OCI-LY7 (cell line): ENCODE data around the gene BCL11A.

Experiments used
- CTCF ChIP-seq: fragments of 200-600 bp; sonication (generic); conservative IDR thresholded peaks from 2 replicates; pipeline ENCODE4 v1.5.1; 2014; ENCODE audit warnings: mild to moderate bottlenecking, antibody characterized with exemption, low read length, moderate library complexity, mixed read lengths
- EZH2phosphoT487 ChIP-seq: fragments of 200-600 bp; sonication (generic); IDR thresholded peaks from 2 replicates; pipeline ENCODE4 v1.6.1; 2018; ENCODE audit warnings: low read depth, borderline replicate concordance, mild to moderate bottlenecking, mixed run types, antibody characterized with exemption, low read length, moderate library complexity, mixed read lengths

DNA sequence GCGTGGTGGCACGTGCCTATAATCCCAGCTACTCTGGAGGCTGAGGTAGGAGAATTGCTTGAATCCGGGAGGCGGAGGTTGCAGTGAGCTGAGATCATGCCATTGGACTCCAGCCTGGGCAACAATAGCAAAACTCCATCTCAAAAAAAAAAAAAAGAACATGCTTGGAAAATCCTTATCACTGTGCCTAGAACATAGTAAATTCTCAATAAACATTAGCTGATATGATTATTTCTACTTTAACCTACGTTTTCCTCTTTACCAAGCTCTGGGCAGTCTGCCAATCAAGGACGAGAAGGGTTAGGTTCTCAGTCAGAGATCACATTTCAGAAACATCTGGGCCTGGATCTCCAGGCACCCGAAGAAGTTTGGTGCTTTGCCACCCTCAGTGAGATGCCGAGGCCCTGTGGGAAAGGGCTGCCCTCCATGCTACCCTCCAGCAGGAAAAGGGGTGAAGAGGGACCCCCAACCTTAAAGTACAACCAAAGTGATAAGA lies 107.7 kb downstream of the BCL11A start:
- TF ChIP-seq CTCF (no peak), EZH2phosphoT487 (no peak)
